Measurements from ENCODE around the gene TTC32.
"Not testable (repeated sequence)": the region's sequence is repeated elsewhere in the genome, so short reads cannot be mapped to it uniquely, and the experiment has no call there.

DNA sequence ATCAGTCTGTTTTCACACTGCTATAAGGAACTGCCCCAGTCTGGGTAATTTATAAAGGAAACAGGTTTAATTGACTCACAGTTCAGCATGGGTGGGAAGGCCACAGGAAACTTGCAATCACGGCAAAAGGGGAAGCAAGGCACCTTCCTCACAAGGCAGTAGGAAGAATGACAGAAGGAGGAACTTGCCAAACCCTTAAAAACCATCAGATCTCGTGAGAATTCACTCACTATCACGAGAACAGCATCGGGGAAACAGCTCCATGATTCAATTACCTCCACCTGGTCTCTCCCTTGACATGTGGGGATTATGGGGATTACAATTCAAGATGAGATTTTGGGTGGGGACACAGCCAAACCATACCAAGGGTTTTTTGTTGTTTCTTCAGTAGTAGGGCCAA, 9.8 kb downstream of the TTC32 start:
- TF ChIP-seq POLR2A (IDR thresholded peaks at IDR 0.05; ENCODE audit: low read depth, low read length) = peak; percentile 30; the same call in 1 of the 2 replicates
- not testable (repeated sequence) for TF ChIP-seq POLR2AphosphoS5 (IDR thresholded peaks at IDR 0.05; ENCODE audit: low read depth, low read length); TAF1 (IDR thresholded peaks at IDR 0.05; ENCODE audit: borderline replicate concordance, low read depth, low read length)
